OCI-LY3 (cell line): ENCODE data around the gene CUX1.

Experiments used
- H2AFZ ChIP-seq: fragments of 200-600, 300-600 bp; shearing (Covaris generic); 2 replicates; pipeline ENCODE4 v1.6.0; 2014; ENCODE audit warnings: antibody characterized with exemption, low read depth, low read length
- H3K27ac ChIP-seq: fragments of 200-600, 300-600 bp; sonication (generic); 2 replicates; pipeline ENCODE4 v1.5.1; 2014; ENCODE audit warnings: mild to moderate bottlenecking, low read length, moderate library complexity, mixed read lengths
- H3K27me3 ChIP-seq: fragments of 200-600, 300-600 bp; sonication (generic); 2 replicates; pipeline ENCODE4 v1.6.1; 2014; ENCODE audit warnings: low read depth, low read length, mixed read lengths
- H3K36me3 ChIP-seq: fragments of 200-600, 300-600 bp; sonication (generic); replicated peaks from 2 replicates; pipeline ENCODE3; 2014; ENCODE audit warnings: low read depth, low read length, mixed read lengths
- H3K4me1 ChIP-seq: fragments of 300-600, 200-600 bp; sonication (generic); 2 replicates; pipeline ENCODE4 v1.6.1; 2014; ENCODE audit warnings: low read length, mixed read lengths
- H3K4me2 ChIP-seq: fragments of 200-600, 300-600 bp; sonication (generic); 2 replicates; pipeline ENCODE4 v1.6.1; 2014; ENCODE audit warnings: low read length, mixed read lengths
- H3K4me3 ChIP-seq: fragments of 300-600, 200-600 bp; sonication (generic); 2 replicates; pipeline ENCODE4 v1.5.1; 2014; ENCODE audit warnings: antibody characterized with exemption, mild to moderate bottlenecking, low read length, moderate library complexity
- H3K79me2 ChIP-seq: fragments of 300-600, 200-600 bp; shearing (Covaris generic); 2 replicates; pipeline ENCODE4 v1.6.1; 2014; ENCODE audit warnings: mild to moderate bottlenecking, low read length, mixed read lengths
- H3K9ac ChIP-seq: fragments of 300-600, 200-600 bp; shearing (Covaris generic); 2 replicates; pipeline ENCODE4 v1.6.0; 2014; ENCODE audit warnings: mild to moderate bottlenecking, low read length, moderate library complexity
- H3K9me3 ChIP-seq: fragments of 200-600, 300-600 bp; shearing (Covaris generic); 2 replicates; pipeline ENCODE4 v1.6.1; 2014; ENCODE audit warnings: low read length, mixed read lengths; ENCODE audit not compliant: insufficient read depth
- H4K20me1 ChIP-seq: fragments of 200-600, 300-600 bp; sonication (generic); 2 replicates; pipeline ENCODE4 v1.6.1; 2016; ENCODE audit warnings: low read length, mixed read lengths; ENCODE audit not compliant: insufficient read depth
- CTCF ChIP-seq: fragments of 200-600, 300-600 bp; sonication (generic); IDR thresholded peaks from 2 replicates; pipeline ENCODE4 v1.5.1; 2014; ENCODE audit warnings: antibody characterized with exemption, low read length, low read depth
- EZH2phosphoT487 ChIP-seq: fragments of 200-600 bp; shearing (Covaris generic); IDR thresholded peaks from 2 replicates; pipeline ENCODE4 v1.6.1; 2018; ENCODE audit warnings: antibody characterized with exemption, mixed run types, low read depth

CUX1 gene

GRCh38 chr7:101977249-101977648 lies 159.8 kb downstream of the CUX1 start:
- Histone ChIP-seq H3K9me3 (0 out of 2 replicates have a peak, but pooled peaks cover 7% of the 10 kb centered on the region), H4K20me1 (peaks cover 6% of the 10 kb centered on the region; the same call in 1 of the 2 replicates), H3K36me3 (peaks cover 8% of the 10 kb centered on the region), H3K9ac (no peak overlapping the region), H3K27me3 (no peaks in the 10 kb centered on the region), H3K27ac (no peak overlapping the region), H3K4me1 (peaks cover 42% of the 10 kb centered on the region), H3K4me2 (no peak overlapping the region), H3K79me2 (no peaks in the 10 kb centered on the region), H2AFZ (no peak overlapping the region), H3K4me3 (no peak overlapping the region)
- TF ChIP-seq EZH2phosphoT487 (no peak), CTCF (no peak)

- TF ChIP-seq EZH2phosphoT487 (no peak), CTCF (no peak)
- Histone ChIP-seq H3K9ac (no peak overlapping the region), H3K27ac (no peak overlapping the region), H3K79me2 (peaks cover 9% of the 10 kb centered on the region), H3K27me3 (no peaks in the 10 kb centered on the region), H3K4me2 (no peak overlapping the region), H3K4me3 (no peak overlapping the region), H4K20me1 (peaks cover 6% of the 10 kb centered on the region; the same call in 1 of the 2 replicates), H3K36me3 (peaks cover 17% of the 10 kb centered on the region), H3K9me3 (peaks cover 16% of the 10 kb centered on the region; the same call in 1 of the 2 replicates), H2AFZ (no peak overlapping the region), H3K4me1 (peaks cover 56% of the 10 kb centered on the region)
These were observed 161.3 kb downstream of the CUX1 start for GRCh38 chr7:101978683-101979082.

GRCh38 chr7:101983147-101983811 lies 165.9 kb downstream of the CUX1 start:
- Histone ChIP-seq H3K9ac (no peak overlapping the region), H4K20me1 (peaks cover 16% of the 10 kb centered on the region; the same call in 1 of the 2 replicates), H3K27ac (no peak overlapping the region), H3K9me3 (peaks cover 16% of the 10 kb centered on the region; the same call in 1 of the 2 replicates), H3K4me1 (peaks cover 62% of the 10 kb centered on the region), H3K36me3 (peaks cover 24% of the 10 kb centered on the region), H3K4me3 (no peak overlapping the region), H3K27me3 (no peaks in the 10 kb centered on the region), H2AFZ (no peak overlapping the region), H3K79me2 (peaks cover 14% of the 10 kb centered on the region), H3K4me2 (no peak overlapping the region)
- TF ChIP-seq CTCF (no peak), EZH2phosphoT487 (no peak)

- Histone ChIP-seq H3K27me3 (no peaks in the 10 kb centered on the region), H3K4me3 (no peak overlapping the region), H3K79me2 (peaks cover 14% of the 10 kb centered on the region), H3K9ac (no peak overlapping the region), H4K20me1 (peaks cover 12% of the 10 kb centered on the region; the same call in 1 of the 2 replicates), H3K4me2 (no peak overlapping the region), H2AFZ (no peak overlapping the region), H3K36me3 (peaks cover 24% of the 10 kb centered on the region), H3K27ac (no peak overlapping the region), H3K9me3 (peaks cover 16% of the 10 kb centered on the region; the same call in 1 of the 2 replicates), H3K4me1 (peaks cover 72% of the 10 kb centered on the region)
- TF ChIP-seq CTCF = no peak
- no peak for TF ChIP-seq EZH2phosphoT487
These were observed 166.9 kb downstream of the CUX1 start for GRCh38 chr7:101984133-101984879.
